Endothelial cell (in vitro differentiated cells): Measurements from ENCODE around the gene MAGI2. TPM values are rescaled to one million over a fixed set of nuclear protein-coding genes. Genes with fewer than 3 reads are reported as not detected.

ENCODE experiments used
- DNase-seq: peaks from one replicate; pipeline ENCODE4 v3.0.0; 2021; ENCODE audit warnings: low spot score
- H3K27ac Mint-ChIP-seq: one replicate; pipeline ENCODE4 v1.8.0; 2021; ENCODE audit warnings: mixed read lengths, inconsistent platforms; ENCODE audit not compliant: unreplicated experiment
- H3K27me3 Mint-ChIP-seq: one replicate; pipeline ENCODE4 v1.8.0; 2021; ENCODE audit warnings: mild to moderate bottlenecking, moderate library complexity, mixed read lengths, inconsistent platforms; ENCODE audit not compliant: unreplicated experiment
- H3K36me3 Mint-ChIP-seq: one replicate; pipeline ENCODE4 v1.8.0; 2021; ENCODE audit warnings: mild to moderate bottlenecking, low read depth, mixed read lengths, inconsistent platforms; ENCODE audit not compliant: unreplicated experiment
- H3K4me1 Mint-ChIP-seq: one replicate; pipeline ENCODE4 v1.8.0; 2021; ENCODE audit warnings: mild to moderate bottlenecking, mixed read lengths, inconsistent platforms; ENCODE audit not compliant: unreplicated experiment
- H3K4me3 Mint-ChIP-seq: one replicate; pipeline ENCODE4 v1.8.0; 2021; ENCODE audit warnings: mild to moderate bottlenecking, mixed read lengths, inconsistent platforms; ENCODE audit not compliant: unreplicated experiment
- H3K9me3 Mint-ChIP-seq: one replicate; pipeline ENCODE4 v1.8.0; 2021; ENCODE audit warnings: mixed read lengths, inconsistent platforms; ENCODE audit not compliant: unreplicated experiment
- total RNA-seq: library from RNA; stranded (reverse); fragmentation: NEBNext Ultra II Directional; extraction: Animal tissue kit (Norgen Biotek cat#: 25700); gene quantifications from one replicate; pipeline ENCODE4 v1.2.1, GENCODE V29; 2021; ENCODE audit not compliant: unreplicated experiment
- TF ChIP-seq, protein P1 (sequence below): fragments of 200-600 bp; sonication (generic); IDR thresholded peaks from one replicate; pipeline ENCODE4 v1.5.0; 2021; ENCODE audit warnings: antibody characterized with exemption; ENCODE audit not compliant: unreplicated experiment

The MAGI2 gene
- total RNA-seq, 1 donor from 2014 or later: 6.3 TPM

DNA sequence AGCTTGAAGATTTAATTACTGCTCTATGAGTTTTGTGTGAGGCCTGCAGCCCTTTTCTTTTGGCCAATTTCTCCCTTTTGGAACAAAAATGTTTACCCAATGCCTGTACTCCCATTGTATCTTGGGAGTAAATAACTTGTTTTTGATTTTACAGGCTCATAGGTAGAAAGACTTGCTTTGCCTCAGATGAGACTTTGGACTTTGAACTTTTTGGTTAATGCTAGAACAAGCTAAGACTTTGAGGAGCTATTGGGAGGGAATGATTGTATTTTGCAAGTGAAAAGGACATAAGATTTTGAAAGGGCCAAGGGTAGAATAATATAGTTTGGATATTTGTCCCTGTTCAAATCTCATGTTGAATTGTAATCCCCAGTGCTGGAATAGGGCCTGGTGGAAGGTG is 152.0 kb downstream of the MAGI2 start:
- no peak for DNase-seq
- H3K36me3 Mint-ChIP-seq: no peaks in the 10 kb centered on the region
- H3K9me3 Mint-ChIP-seq: no peaks in the 10 kb centered on the region
- no peak overlapping the region for H3K27ac Mint-ChIP-seq
- peaks cover 2% of the 10 kb centered on the region for H3K27me3 Mint-ChIP-seq
- TF ChIP-seq, protein P1, sequence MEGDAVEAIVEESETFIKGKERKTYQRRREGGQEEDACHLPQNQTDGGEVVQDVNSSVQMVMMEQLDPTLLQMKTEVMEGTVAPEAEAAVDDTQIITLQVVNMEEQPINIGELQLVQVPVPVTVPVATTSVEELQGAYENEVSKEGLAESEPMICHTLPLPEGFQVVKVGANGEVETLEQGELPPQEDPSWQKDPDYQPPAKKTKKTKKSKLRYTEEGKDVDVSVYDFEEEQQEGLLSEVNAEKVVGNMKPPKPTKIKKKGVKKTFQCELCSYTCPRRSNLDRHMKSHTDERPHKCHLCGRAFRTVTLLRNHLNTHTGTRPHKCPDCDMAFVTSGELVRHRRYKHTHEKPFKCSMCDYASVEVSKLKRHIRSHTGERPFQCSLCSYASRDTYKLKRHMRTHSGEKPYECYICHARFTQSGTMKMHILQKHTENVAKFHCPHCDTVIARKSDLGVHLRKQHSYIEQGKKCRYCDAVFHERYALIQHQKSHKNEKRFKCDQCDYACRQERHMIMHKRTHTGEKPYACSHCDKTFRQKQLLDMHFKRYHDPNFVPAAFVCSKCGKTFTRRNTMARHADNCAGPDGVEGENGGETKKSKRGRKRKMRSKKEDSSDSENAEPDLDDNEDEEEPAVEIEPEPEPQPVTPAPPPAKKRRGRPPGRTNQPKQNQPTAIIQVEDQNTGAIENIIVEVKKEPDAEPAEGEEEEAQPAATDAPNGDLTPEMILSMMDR: no peak
- H3K4me1 Mint-ChIP-seq: no peaks in the 10 kb centered on the region
- H3K4me3 Mint-ChIP-seq: no peak overlapping the region

DNA sequence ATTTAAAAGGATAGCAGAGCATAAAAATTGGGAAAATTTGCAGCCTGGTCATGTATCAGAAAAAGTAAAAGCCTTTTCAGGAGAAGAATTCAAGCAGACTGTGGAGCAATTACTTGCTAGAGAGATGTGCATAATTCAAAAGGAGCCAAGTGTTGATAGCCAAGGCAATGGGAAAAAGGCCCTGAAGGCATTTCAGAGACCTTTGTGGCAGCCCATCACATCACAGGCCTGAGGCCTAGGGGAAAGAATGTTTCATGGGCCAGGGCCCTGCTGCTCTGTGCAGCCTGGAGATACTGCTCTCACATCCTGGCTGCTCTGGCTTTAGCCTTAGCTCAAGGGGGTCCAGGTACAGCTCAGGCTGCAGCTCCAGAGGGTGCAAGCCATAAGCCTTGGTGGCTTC is 152.9 kb downstream of the MAGI2 start:
- no peak overlapping the region for H3K4me3 Mint-ChIP-seq
- no peaks in the 10 kb centered on the region for H3K9me3 Mint-ChIP-seq
- H3K27ac Mint-ChIP-seq: no peak overlapping the region
- peaks cover 2% of the 10 kb centered on the region for H3K27me3 Mint-ChIP-seq
- no peak for DNase-seq
- TF ChIP-seq, protein P1: no peak
- H3K4me1 Mint-ChIP-seq: no peaks in the 10 kb centered on the region
- no peaks in the 10 kb centered on the region for H3K36me3 Mint-ChIP-seq

DNA sequence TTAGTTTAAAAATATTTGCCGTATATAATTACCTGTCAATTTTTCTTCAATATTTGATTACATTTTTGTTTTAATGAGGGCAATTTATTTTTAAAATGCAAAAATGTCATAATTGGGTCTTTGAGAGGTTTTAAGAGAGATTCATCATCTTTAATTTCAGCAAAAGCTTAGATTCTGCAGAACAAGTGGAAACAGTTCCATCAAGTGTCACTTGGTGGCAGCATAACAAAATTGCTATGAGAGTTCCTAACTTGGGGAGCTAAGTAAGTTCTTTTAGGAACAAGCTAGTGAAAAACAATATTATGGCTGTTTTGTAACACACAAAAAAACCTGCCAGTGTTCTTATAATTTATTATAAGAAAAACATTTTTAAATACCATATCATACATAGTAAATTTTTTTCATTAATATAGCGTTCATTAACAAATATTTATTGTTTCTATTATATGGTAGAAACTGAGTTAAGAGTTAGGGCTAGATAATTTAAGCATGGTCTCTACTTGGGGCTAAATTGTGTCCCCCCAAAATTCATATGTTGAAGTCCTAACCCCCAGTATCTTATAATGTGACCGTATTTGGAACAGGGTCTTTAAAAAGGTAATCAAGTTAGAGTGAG is 155.2 kb downstream of the MAGI2 start:
- no peaks in the 10 kb centered on the region for H3K9me3 Mint-ChIP-seq

DNA sequence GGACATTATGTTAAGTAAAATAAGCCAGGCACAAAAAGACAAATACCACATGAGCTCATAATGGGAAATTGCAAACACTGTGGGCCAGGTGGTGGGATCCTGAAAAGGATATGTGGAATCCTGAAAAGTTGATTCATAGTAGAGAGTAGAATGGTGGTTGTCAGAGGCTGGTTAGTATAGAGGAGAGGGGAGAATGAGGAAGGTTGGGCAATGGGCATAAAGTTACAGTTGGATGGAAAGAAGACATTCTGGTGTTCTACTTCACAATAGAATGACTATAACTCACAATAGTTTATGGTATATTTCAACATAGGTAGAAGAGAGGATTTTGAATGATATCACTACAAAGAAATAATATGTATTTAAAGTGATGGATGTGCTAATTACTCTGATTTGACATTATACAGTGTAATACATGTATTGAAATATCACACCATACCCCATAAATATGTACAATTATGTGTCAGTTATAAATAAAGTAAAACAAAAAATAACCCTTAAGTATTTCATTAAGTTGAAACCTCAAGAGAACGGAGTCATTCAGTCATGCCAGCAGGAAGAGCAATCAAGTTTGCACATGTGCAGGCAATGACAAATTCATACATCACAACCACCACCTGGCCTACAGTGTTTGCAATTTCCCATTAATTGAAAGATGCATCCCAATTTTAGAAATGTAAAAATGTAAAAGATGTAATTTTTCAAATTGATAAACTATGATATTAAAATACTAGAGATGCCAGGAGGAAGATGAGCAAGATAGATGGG is 156.7 kb downstream of the MAGI2 start:
- DNase-seq: no peak
- no peak overlapping the region for H3K4me3 Mint-ChIP-seq
- H3K4me1 Mint-ChIP-seq: no peaks in the 10 kb centered on the region
- no peaks in the 10 kb centered on the region for H3K36me3 Mint-ChIP-seq
- TF ChIP-seq, protein P1: no peak
- H3K27ac Mint-ChIP-seq: no peak overlapping the region
- no peaks in the 10 kb centered on the region for H3K9me3 Mint-ChIP-seq
- H3K27me3 Mint-ChIP-seq: peaks cover 2% of the 10 kb centered on the region

More for the DNA sequence above, 155.2 kb downstream of the MAGI2 start:
- Mint-ChIP-seq H3K27ac (no peak overlapping the region), H3K27me3 (peaks cover 2% of the 10 kb centered on the region), H3K4me1 (no peaks in the 10 kb centered on the region), H3K36me3 (no peaks in the 10 kb centered on the region), H3K4me3 (no peak overlapping the region)
- TF ChIP-seq, protein P1: peak; percentile 75
- DNase-seq: peak; percentile 46

DNA sequence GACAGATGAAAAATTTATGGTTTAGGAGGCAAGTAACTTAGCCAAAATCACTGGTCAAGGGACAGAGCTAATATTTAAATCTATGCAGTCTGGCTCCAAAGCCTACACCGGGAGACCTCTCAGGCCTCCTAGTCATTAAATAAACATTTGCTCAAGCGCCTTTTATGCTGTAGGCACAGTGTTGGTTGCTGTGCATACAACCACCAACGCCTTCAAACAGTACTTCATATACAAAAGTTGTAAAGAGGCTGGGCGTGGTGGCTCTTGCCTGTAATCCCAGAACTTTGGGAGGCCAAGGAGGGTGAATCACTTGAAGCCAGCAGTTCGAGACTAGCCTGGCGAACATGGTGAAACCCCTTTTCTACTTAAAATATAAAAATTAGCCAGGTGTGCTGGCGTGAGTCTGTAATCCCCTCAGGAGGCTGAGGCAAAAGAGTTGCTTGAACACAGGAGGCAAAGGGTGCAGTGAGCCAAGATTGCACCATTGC is 159.8 kb downstream of the MAGI2 start:
- TF ChIP-seq, protein P1: no peak
- Mint-ChIP-seq H3K27me3 (no peaks in the 10 kb centered on the region), H3K9me3 (no peaks in the 10 kb centered on the region), H3K4me1 (no peaks in the 10 kb centered on the region), H3K36me3 (no peaks in the 10 kb centered on the region), H3K27ac (no peak overlapping the region), H3K4me3 (no peak overlapping the region)
- DNase-seq: no peak
